Skeletal muscle cell (primary cell): ENCODE measurements around the gene ANK3.

ENCODE experiments used
- DNase-seq: peaks from one replicate; pipeline ENCODE4 v3.0.0-alpha.2; 2010; ENCODE audit warnings: low read depth
- H3K4me3 ChIP-seq: 2 replicates; pipeline ENCODE4 v1.5.1; 2011; ENCODE audit warnings: low read depth, mild to moderate bottlenecking, control low read depth, low read length, moderate library complexity

The ANK3 gene

DNA sequence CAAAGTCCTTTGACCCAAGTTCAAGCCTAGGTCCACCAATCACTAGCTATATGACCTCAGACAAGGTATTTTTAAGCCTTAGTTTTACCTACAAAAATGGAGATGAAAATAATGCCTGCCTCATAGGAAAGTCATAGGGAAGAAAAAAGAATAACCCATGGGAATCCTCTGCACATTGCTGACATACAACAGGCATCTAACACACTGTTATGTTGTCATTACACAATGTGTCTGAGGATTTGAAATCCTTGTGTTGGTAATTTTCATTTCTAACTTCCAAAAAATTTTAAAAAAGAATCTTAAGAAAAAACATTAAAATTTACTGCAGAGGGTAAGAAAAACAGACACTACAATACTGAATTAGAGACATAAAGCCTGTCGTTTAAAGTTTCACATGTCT lies 5.7 kb downstream of the ANK3 start:
- H3K4me3 ChIP-seq = no peak overlapping the region
- DNase-seq = peak; percentile 53

DNA sequence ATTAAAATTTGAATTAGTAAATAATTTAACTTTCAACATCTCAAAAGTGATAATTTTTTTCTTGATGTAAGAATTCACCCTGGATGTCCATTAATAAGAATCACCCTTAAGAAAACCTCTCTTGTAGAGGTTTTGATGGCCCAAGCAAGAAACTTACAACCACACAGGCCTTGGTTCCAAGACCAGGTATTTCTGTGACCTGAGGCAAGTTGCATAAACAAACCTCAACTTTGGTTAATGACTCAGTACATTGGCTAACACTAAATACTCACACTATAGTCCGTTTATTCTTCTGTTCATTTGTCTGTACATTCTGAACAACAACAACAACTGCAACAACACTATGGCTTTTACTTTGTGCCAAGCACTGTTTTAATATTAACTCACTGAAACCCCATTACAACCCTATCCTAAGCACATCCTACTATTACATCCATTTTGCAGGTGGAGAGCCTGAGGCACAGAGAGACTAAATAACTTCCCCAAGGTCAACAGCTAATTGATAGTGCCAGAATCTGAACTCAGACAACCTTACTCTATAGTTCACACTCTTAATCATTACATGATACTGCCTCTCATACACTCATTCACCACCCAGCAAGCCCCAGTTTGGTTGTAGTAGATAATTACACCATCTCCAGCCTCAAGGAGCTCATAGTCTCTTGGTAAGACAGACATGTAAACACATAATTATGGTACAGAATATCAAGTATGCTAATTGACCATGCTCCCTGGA lies 6.6 kb downstream of the ANK3 start:
- DNase-seq = peak; percentile 25
- no peak overlapping the region for H3K4me3 ChIP-seq

DNA sequence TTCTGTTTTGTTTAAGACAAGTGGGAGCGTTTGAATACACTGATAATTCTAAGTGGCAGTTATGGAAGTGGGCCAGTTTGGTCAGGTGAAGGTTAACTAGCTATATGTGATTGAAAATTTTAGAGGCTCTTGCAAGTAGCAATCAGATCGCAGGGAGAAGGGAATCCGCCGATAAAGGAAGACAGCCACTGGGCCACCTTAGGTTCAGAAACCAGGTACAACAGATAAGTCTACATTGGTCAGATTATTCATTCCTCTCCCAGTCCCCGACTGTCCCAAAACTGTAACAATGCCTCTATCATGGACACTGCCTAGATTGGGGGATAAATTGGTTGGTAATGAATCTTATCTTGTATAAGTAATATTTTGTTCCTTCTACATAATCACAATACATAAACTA lies 8.9 kb downstream of the ANK3 start:
- DNase-seq = no peak

DNA sequence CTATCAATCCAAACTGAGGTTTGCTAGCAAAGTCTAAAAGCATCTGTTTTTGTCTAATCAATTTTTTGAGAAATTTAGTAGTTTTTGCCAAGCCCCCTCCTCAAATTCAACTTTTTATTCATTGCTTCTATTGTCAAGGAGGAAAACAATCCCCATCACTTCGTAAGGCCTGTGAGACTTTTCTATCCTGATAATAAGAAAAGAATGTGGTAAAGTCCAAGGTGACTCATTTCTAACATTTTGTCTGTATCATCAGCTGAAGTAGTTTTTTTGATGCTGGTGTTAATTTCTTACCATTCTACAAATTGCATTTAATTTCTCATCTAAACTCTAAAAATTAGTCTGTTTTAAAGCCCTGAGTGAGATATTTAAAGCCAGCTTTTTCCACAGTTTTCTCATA lies 11.7 kb downstream of the ANK3 start:
- no peak overlapping the region for H3K4me3 ChIP-seq
- no peak for DNase-seq

More for the DNA sequence above, 8.9 kb downstream of the ANK3 start:
- no peak overlapping the region for H3K4me3 ChIP-seq

DNA sequence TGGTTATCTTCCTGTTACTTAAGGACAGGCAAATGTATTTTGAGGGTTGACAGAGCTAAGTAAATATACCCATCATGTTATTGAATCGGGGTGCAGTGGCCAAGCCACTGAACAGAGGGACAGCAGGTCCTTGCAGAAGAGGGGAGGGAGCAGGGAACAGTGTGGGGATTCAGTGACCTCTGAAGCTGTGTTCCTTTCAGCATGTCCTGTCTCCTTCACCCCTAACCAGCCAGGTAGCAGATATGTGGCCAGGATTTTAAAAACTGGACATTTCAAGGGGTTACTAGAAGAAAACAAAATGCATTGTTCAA lies 12.7 kb downstream of the ANK3 start:
- no peak for DNase-seq
- no peak overlapping the region for H3K4me3 ChIP-seq

DNA sequence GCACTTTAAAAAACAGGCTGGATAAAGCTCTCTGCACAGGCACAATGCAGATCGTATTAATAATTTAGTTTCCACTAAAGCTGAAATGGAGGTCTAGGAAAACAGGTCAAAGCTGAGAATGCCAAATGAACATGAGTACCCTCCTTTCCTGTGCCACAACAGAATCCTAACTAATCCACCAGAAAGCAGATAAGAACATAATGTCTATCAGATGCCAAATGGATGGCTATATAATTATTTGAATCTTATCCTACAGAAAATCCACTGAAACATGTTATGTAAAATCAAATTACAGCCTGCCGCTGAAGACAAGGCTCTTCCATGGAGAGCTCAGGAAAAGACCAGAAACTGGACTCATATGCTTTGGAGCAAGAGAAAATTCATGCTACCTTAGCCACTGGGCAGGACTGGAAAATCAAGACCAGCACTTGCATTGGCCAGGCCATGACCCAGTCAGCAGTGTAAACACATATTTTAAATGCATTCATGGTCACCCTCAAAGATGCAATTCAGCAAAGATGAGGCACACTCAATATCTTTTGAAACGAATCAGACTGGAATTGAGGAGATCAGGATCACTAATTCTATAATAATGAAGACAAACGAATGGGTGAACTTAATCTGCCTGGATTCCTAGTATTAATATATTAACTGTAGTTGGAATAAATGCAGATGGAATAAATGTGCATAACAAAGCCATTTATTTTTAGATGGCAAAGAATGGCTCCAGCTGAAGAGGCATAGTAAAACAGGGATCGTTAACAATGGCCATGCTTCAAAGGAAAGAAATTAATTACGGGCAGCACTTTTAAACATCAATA lies 13.2 kb downstream of the ANK3 start:
- DNase-seq = no peak
- H3K4me3 ChIP-seq = no peak overlapping the region

DNA sequence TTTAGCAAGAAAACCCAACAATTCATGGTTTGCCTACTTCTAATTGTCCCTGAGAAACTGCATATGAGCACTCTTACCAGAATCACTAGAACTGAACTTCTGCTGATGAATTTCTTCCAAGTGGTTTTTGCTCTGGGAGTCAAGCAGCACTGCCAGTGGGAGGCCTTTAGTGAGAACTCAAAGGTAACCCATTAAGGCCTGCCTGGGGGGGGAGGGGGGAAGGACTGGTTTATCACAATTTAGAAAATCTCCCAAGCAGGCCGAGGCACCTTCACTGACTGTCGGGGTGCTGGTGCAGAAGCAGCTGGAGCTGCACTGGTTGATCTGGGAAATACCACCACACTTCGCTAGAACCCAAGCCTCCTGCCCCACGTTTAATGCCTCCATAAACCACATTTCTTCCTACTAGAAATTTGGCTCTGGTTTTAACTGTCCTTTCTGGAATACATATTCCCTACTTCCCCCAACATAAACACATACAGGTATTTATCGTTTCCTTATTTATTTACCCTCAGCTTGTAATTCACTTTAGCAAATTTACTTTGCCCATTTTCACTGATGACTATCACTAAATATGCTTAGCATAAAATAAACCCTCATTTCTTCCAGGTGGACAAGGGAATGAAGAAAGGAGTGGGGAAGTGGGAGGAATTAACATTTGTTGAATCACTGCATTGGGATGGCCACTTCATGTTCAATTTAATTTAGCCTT lies 14.2 kb downstream of the ANK3 start:
- no peak overlapping the region for H3K4me3 ChIP-seq
- DNase-seq = no peak

DNA sequence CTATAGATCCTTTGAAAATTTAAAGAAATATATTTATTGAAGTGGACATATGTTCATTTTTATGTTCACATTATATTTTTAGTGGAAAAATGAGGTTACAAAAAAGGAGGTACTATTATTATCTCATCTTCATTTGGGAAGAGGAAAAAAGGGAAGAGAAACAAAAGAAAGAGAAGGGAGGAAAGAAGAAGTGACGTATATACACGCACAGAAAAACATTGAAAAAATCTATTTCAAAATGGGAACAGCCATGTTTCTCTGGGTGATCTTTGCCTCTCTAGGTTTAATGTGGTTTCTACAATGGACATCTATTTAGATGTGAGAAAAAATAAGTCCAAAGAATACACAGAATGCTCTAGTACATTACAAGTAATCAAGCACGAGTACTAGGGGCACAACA lies 14.8 kb downstream of the ANK3 start:
- H3K4me3 ChIP-seq = no peak overlapping the region
- no peak for DNase-seq

DNA sequence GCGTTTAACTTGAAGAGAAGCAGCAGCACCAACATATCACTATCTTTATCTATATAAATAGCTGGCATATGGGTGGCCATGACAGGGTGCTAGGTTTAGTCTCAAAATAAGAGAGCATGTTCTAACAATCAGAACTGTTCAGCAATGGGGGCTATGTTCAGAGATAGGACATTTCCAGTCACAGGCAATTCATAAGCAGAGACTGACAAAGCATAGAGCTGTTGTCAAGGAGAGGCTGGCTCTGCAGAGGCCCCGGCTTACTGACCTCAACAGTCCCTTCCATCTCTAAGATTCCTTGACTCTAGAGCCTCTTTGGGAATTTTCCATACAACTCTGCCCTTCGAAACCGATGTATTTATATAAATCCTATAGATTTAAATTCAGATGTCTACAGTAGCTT lies 17.2 kb downstream of the ANK3 start:
- H3K4me3 ChIP-seq = no peak overlapping the region
- DNase-seq = no peak

DNA sequence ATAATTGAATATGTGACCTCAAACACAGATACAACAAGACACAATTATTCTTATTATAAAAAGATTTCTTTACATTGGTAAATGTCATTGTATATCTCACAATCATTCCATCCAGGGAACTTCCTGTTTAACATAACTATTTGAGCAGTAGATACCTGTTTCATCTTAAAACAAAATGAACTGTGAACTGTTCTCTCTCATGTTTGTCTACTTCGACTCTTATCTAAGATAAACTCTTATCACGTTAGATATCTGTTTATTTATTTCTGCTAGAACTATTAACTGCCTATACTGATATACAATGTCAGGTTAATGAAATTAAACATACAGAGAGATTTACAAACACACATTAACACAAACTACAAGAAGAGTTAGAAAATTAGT lies 20.1 kb downstream of the ANK3 start:
- DNase-seq = no peak
- no peak overlapping the region for H3K4me3 ChIP-seq

DNA sequence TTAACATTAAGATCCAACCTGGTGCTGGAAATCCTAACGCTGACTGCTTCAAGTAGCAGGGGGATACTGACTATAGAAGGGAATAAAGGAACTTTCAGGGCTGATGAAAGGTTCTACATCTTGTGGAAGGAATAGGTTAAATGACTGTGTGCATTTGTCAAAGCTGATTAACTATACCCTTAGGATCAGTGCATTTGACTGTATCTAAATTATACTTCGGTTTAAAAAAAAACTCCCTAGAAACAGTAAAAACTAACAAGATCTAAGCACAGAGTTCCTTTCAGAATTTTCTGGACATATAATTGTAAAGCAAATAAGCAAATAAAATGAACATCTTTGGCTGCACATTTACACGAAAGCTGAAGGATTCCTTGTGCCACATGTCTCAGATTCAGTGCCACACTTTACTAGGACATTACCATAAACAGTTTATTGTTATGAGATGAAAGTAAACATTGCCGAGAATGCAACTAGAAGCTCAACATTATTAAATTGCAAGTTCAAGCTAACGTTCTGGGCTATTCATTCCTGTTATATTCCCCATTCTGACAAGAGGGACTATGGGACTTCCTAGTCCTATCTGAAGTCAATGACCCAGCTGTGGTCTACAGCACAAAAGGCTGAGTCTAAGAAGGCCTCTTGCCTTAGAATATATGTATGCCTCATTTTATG lies 20.7 kb downstream of the ANK3 start:
- DNase-seq = no peak
- H3K4me3 ChIP-seq = no peak overlapping the region

DNA sequence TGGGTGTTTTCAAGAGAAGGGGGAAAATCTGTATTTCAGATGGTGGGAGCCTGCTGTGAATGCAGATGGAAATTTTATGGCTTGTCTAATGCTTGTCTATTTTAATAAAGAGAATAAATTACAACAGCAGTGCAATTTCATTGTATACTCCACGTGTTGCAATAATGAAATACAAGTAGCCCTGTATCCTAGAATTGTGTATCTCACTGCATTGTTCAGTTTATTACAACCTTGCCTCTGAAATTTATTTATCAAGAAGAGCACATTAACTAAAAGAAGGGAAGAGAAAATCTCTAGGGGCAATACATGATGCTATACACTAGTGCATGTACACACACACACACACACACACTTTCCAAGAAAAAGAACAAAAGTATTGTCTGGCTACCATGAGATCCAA lies 21.8 kb downstream of the ANK3 start:
- no peak overlapping the region for H3K4me3 ChIP-seq
- no peak for DNase-seq

DNA sequence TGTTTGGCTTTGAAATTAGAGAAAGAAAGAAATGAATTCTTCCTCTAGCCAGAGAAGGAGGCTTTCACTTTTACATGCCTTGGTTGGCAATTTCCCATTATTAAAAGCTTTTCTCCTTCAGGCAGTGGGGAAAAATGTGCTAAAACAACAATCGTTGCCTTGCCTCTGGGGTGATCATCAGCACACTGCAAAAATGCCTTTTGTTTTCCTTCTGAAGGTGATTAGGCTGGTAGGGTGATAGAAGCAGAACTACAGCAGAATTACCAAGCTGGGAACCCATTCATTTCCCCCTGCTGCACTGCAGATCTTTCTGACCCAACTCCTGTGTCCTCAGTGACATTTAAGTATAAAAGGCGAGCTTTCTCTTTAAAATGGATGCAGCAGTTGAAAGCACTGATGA lies 22.2 kb downstream of the ANK3 start:
- H3K4me3 ChIP-seq = no peak overlapping the region
- DNase-seq = no peak

DNA sequence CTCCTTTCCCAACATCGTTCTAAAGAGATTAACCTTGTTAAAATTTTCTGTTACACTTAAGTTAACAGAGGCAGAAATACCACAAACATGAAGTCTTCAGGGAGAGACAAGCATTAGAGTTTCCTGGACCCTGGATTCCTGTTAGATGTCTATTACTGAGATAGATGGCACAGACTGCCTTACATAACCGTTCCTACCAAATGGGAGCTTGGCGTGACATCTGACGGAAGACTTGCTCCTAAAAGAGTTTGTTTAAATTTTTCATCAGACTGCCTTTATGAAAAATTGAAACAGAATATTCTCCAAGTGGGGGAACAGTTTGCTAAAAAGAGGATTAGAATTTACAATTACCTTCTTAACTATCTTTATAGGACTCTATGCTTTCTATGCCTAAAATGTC lies 22.7 kb downstream of the ANK3 start:
- no peak overlapping the region for H3K4me3 ChIP-seq
- no peak for DNase-seq

DNA sequence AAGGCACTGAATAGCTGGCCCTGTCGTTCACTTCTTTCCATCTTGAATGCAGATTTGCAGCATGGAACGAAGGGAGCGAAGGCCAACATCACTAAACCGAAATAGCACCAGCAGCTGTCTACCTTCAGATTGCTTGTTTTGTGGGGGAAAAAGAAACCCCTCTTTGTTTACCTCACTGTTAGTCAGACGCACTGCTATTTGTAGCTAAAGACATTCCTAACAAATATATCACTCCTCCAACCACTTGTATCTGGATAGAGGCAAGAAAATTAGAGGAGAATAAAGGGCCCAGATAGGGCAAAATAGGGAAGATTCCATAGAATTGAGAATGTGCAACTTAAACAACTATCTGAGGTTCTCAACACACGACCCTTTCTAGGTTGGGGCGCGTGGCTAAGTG lies 26.5 kb downstream of the ANK3 start:
- DNase-seq = no peak
- H3K4me3 ChIP-seq = no peak overlapping the region

DNA sequence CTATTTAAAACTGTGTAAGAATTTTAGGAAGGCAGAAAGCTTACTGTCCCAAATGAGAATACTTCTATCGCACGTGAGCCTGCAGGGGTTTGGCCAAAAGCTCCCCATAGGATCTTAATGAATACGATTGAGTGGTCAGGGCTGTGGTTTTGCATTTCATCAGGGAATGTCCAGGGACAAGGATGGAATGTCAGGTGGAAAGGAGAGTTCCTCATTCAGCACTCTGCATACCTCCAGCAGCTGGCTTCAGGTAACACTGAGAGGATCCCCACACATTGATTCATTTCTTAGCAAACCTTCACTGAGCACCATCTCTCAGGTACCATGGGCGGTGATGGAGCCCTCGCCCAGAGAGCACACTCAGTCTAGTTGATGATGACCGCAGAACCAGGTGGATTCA lies 27.2 kb downstream of the ANK3 start:
- no peak for DNase-seq
- no peak overlapping the region for H3K4me3 ChIP-seq

DNA sequence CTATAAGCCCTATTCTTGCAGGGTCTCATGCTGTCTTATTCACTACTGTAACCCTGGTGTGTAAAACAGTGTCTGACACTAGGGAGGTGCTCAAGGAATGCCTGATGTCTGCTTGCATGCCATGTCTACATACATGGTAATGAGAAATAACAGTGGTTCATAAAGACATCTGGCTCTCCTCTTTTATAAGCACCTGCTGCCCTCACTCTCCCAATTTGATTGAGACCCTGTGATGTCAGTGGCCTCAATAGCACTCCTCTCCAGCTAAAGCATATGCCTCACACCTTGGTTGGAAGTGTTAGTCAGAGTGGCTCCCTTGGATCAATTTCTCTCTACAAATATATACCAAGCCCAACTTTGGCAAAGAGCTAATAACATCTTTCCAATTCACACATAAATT lies 30.6 kb downstream of the ANK3 start:
- no peak for DNase-seq

DNA sequence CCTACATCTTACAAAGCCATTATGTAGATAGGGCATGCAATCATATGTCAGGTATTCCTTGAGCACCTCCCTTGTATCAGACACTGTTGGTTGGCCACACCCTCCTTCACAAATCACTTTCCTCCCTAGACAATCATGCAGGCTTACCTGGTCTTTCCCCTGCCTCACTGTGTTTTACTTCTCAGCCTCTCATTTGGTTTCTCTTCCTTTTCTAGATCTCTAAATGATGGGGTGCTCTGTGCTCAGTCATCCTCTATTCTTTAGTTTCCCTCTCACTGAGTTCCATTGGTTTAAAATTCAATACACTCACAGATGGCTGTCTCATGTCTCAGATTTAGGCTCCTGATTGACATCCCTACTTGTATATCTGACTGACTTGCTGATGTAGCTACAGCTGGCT lies 31.4 kb downstream of the ANK3 start:
- no peak overlapping the region for H3K4me3 ChIP-seq
- no peak for DNase-seq

More for the DNA sequence above, 30.6 kb downstream of the ANK3 start:
- no peak overlapping the region for H3K4me3 ChIP-seq

DNA sequence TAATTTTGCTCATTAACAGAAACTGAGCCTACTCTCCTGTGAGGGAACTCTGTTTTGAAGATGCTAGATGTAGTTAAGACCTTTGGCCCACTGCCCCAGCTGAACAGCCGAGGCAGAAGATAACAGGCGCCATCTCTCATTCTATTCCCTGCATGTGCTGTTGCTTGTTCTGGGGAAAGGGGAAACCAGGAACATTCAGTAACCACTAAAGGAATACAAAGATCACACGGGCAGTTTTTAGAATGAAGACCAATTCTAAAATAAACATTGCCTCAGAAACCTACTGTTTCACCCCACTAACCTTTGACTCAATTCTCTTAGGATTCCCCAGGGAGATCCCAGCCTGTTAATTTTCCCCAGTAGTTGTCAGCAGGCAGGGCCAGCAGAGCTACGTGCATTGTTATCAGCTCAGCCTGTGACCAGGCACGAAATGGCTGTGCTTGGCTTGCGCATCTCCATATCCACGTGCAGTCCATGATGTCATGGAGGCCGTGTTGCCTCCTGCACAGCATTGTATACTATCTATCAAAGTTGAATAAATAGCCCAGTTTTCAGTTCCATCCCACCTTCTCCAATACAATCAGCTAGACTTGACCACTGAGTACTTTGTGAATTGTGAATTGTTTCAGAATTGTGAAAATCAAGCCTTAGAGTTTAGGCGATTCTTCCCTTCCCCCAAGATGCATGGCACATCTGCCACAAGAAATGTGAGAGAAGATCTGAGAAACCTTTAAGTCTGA lies 36.0 kb downstream of the ANK3 start:
- no peak overlapping the region for H3K4me3 ChIP-seq
- DNase-seq = peak; percentile 85

DNA sequence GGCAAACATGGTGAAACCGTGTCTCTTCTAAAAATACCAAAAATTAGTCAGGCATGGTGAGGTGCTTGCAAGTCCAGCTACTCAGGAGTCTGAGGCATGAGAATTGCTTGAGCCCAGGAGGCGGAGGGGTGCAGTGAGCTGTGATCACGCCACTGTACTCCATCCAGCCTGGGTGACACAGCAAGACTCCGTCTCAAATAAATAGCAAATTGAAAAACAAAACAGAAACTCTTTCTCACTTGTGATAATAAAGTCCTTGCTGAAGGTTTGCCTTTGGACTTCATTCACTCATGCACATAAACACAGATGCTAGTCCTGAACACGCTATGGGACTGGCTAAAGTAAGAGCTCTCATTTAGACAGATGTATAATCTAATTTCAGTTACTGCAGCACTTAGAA lies 37.6 kb downstream of the ANK3 start:
- H3K4me3 ChIP-seq = no peak overlapping the region
- no peak for DNase-seq
